A673 (cell line): ENCODE results near the gene ZSCAN10. TPM values are rescaled to one million over a fixed set of nuclear protein-coding genes. Genes with fewer than 3 reads are reported as not detected.

Source experiments
- BruUV-seq: library from RNA; stranded (reverse); fragments of 400-500 nt; replicated peaks from 2 replicates; lab custom pipeline; 2021; lab: Mats Ljungman, UMichigan
- CTCF ChIA-PET: fragments of 300-600 bp; sonication (Branson Sonifier 250); formaldehyde crosslinking; loops from one replicate; lab custom pipeline; 2022; ENCODE audit warnings: antibody characterized with exemption; lab: Charles Lee
- POLR2A ChIA-PET: fragments of 300-600 bp; sonication (Branson Sonifier 250); formaldehyde crosslinking; loops from one replicate; lab custom pipeline; 2022; ENCODE audit warnings: antibody characterized with exemption; ENCODE audit not compliant: low non-redundant PET; lab: Charles Lee
- DNase-seq: peaks from one replicate; pipeline ENCODE4 v3.0.0-alpha.2; 2015; ENCODE audit warnings: low spot score
- H3K27ac ChIP-seq: fragments of 200-600 bp; sonication (generic); 2 replicates; pipeline ENCODE4 v1.5.1; 2016; ENCODE audit warnings: mixed run types, low read depth, mild to moderate bottlenecking, mixed read lengths, antibody characterized with exemption, low read length; ENCODE audit not compliant: poor library complexity, severe bottlenecking
- H3K27me3 ChIP-seq: fragments of 200-600 bp; sonication (generic); replicated peaks from 2 replicates; pipeline ENCODE4 v1.6.1; 2017; ENCODE audit warnings: mixed run types, low read depth, mild to moderate bottlenecking, mixed read lengths, antibody characterized with exemption, low read length; ENCODE audit not compliant: insufficient read depth, poor library complexity
- H3K36me3 ChIP-seq: fragments of 200-600 bp; sonication (generic); 2 replicates; pipeline ENCODE4 v1.6.1; 2016; ENCODE audit warnings: mixed run types, mild to moderate bottlenecking, mixed read lengths, antibody characterized with exemption, low read length; ENCODE audit not compliant: insufficient read depth, poor library complexity, severe bottlenecking
- H3K4me1 ChIP-seq: fragments of 200-600 bp; sonication (generic); 2 replicates; pipeline ENCODE4 v1.6.1; 2017; ENCODE audit warnings: mixed run types, mild to moderate bottlenecking, mixed read lengths, antibody characterized with exemption, low read length; ENCODE audit not compliant: insufficient read depth, poor library complexity, severe bottlenecking
- H3K4me3 ChIP-seq: fragments of 200-600 bp; sonication (generic); 2 replicates; pipeline ENCODE4 v1.5.1; 2016; ENCODE audit warnings: low read depth, mixed run types, mild to moderate bottlenecking, mixed read lengths, low read length; ENCODE audit not compliant: poor library complexity, severe bottlenecking
- H3K9me3 ChIP-seq: fragments of 200-600 bp; sonication (generic); 2 replicates; pipeline ENCODE4 v1.6.1; 2016; ENCODE audit warnings: mixed run types, low read depth, mild to moderate bottlenecking, mixed read lengths, antibody characterized with exemption, low read length; ENCODE audit not compliant: poor library complexity, severe bottlenecking
- EZH2 ChIP-seq: fragments of 200-600 bp; sonication (generic); IDR thresholded peaks from 2 replicates; pipeline ENCODE4 v1.6.1; 2017; ENCODE audit warnings: borderline replicate concordance, low read depth, mild to moderate bottlenecking, mixed read lengths, antibody characterized with exemption, low read length; ENCODE audit not compliant: poor library complexity, severe bottlenecking
- intact Hi-C: fragments of 100-400 bp; cut with micrococcal nuclease; formaldehyde crosslinking; loops from one replicate; pipeline ENCODE4 v1.10.0; 2022; ENCODE audit not compliant: unreplicated experiment
- total RNA-seq: library from RNA; stranded (reverse); gene quantifications from 2 replicates; pipeline ENCODE4 v1.2.3, GENCODE V29; 2021
- TF ChIP-seq, protein P1 (sequence below): fragments of 300-800, 200-600 bp; sonication (generic); conservative IDR thresholded peaks from 2 replicates; pipeline ENCODE4 v1.5.1; 2017; ENCODE audit warnings: low read depth, mild to moderate bottlenecking, antibody characterized with exemption, low read length, moderate library complexity, mixed read lengths

ZSCAN10 gene
- total RNA-seq, 1 experiment from 2014 or later = not detected

DNA sequence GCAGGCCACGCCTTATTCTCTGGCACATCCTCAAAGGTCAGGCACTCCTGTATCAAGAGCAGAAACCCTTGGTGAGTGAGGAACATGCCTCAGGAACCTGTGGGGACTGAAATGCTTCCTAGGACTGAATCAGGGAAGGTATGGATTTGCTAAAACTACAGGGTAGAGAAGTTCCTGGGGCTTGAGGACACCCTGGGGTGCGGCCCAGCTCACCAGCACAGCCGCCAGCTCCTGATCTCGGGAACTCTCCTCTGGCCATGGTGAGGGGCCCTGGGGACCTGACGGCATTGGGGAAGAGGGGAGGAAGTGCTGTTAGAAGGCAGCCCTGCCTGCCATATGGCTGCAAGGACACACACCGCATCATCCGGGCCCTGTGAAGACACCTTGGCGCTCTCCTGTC is 7.5 kb downstream of the ZSCAN10 start:
- no peak for DNase-seq
- no peaks in the 10 kb centered on the region for H3K27me3 ChIP-seq
- no TSS peak for BruUV-seq
- H3K36me3 ChIP-seq = no peaks in the 10 kb centered on the region
- POLR2A ChIA-PET = no interaction called here
- TF ChIP-seq, protein P1, sequence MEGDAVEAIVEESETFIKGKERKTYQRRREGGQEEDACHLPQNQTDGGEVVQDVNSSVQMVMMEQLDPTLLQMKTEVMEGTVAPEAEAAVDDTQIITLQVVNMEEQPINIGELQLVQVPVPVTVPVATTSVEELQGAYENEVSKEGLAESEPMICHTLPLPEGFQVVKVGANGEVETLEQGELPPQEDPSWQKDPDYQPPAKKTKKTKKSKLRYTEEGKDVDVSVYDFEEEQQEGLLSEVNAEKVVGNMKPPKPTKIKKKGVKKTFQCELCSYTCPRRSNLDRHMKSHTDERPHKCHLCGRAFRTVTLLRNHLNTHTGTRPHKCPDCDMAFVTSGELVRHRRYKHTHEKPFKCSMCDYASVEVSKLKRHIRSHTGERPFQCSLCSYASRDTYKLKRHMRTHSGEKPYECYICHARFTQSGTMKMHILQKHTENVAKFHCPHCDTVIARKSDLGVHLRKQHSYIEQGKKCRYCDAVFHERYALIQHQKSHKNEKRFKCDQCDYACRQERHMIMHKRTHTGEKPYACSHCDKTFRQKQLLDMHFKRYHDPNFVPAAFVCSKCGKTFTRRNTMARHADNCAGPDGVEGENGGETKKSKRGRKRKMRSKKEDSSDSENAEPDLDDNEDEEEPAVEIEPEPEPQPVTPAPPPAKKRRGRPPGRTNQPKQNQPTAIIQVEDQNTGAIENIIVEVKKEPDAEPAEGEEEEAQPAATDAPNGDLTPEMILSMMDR = no peak
- no peak for TF ChIP-seq EZH2
- CTCF ChIA-PET = no interaction called here
- H3K27ac ChIP-seq = no peak overlapping the region
- no peaks in the 10 kb centered on the region for H3K9me3 ChIP-seq
- intact Hi-C loops = no loop called here
- H3K4me1 ChIP-seq = no peaks in the 10 kb centered on the region
- no peak overlapping the region for H3K4me3 ChIP-seq

DNA sequence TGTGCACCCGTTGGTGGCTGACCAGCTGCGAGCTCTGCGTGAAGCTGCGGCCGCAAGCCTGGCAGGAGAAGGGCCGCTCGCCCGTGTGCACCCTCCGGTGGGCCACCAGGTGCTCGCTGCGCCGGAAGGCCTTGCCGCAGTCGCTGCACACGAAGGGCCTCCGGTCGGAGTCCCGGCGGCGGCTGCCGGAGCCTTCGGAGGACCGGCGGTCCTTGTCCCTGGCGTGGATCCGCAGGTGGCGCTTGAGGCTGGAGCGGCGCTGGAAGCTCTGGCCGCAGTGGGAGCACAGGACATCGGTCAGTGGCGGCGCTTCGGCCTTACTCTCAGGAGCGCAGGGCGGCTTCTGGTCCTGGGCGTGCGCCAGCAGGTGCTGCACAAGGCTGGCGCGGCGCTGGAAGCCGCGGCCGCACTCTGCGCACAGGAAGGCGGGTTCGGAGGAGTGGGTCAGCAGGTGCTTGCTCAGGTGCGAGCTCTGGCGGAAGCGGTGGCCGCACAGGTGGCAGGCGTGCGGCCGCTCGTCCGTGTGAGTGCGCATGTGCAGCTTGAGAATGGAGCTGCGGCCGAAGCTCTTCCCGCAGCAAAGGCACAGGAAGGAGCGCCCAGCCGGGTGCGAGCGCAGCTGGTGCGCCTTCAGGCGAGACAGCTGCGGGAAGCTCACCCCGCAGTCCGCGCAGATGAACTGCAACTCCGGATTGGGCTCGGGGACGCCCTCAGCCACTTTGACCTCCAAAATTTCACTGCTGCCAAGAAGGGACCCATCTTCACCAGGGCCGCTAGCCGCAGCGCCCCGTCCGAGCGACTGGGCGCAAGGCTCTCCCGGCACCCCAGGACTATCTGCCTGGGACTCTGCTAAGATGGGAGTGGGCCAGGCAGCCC is 9.1 kb downstream of the ZSCAN10 start:
- Histone ChIP-seq H3K4me1 (no peaks in the 10 kb centered on the region), H3K36me3 (no peaks in the 10 kb centered on the region), H3K27ac (no peak overlapping the region), H3K9me3 (no peaks in the 10 kb centered on the region), H3K4me3 (no peak overlapping the region), H3K27me3 (no peaks in the 10 kb centered on the region)
- POLR2A ChIA-PET = no interaction called here
- CTCF ChIA-PET = no interaction called here
- no TSS peak for BruUV-seq
- DNase-seq = no peak
- TF ChIP-seq, protein P1 = no peak
- intact Hi-C loops = no loop called here

DNA sequence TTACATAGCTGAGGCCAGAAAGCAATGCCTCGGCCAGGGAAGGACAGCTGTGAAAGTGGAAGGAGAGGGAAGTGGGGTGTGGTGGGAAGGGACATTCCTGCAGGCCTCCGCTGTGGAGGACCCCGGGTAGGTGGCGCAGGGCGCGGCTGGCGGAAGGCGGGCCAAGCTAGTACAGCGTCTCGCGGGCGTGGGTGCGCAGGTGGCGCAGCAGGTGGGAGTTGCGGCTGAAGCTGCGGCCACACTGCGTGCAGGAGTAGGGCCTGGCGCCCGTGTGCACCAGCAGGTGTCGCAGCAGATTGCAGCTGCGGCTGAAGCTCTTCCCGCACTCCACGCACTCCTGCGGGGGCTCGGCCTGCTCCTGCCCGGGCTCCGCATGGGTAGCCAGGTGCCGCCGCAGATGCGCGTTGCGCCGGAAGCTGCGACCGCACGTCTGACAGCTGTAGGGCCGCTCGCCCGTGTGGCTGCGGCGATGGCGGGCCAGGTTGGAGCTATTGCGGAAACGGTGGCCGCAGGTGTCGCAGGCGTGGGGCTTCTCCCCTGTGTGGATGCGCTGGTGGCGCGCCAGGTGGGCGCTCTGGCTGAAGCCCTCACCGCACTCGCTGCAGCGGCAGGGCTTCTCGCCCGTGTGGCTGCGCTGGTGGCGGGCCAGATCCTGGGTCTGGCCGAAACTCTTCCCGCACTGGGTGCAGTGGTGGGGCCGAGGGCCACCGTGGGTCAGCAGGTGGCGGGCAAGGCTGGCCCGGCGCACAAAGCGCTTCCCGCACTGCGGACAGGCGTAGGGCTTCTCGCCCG is 10.0 kb downstream of the ZSCAN10 start:
- no peaks in the 10 kb centered on the region for H3K4me1 ChIP-seq
- H3K27ac ChIP-seq = no peak overlapping the region
- no peaks in the 10 kb centered on the region for H3K27me3 ChIP-seq
- BruUV-seq = no TSS peak
- intact Hi-C loops = no loop called here
- no peak for TF ChIP-seq EZH2
- TF ChIP-seq, protein P1 = no peak
- POLR2A ChIA-PET = no interaction called here
- CTCF ChIA-PET = no interaction called here
- no peak for DNase-seq
- H3K9me3 ChIP-seq = no peaks in the 10 kb centered on the region
- H3K36me3 ChIP-seq = no peaks in the 10 kb centered on the region
- H3K4me3 ChIP-seq = no peak overlapping the region
